ENCODE measurements around the gene CEL.

DNA sequence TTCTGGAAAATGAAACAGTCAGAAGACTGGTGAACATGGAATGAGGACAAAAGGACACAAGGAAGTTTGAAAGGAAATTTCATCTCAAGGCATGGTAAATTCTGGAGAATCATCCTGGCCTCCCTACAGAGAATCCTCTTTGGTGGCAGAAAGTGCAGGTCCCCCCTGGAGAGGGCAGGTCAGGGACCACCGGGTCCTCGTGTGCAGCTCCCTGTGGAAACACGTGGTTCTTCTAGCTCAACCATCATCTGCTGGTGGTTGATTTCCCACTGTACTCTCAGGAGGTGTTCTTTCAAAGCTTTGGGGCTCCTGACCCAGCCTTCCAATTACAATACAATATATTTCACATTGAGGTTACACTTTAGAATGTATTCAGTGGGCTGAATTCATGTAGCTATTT lies 33.6 kb upstream of the CEL start:
- no peak for TF ChIP-seq CTCF (IDR thresholded peaks at IDR 0.05; ENCODE audit: low read depth, low read length)
- no peak for TF ChIP-seq EZH2phosphoT487 (IDR thresholded peaks at IDR 0.05; ENCODE audit: low read depth)
